Neural cell (in vitro differentiated cells): Measurements from ENCODE around the gene LRRC8E. TPM values are rescaled to one million over a fixed set of nuclear protein-coding genes. Genes with fewer than 3 reads are reported as not detected.

ENCODE experiments used
- H2AFZ ChIP-seq: fragments of 200-600, 300-800 bp; sonication (generic), shearing (Covaris generic); 2 replicates; pipeline ENCODE4 v1.6.0; 2014; ENCODE audit warnings: low read depth, mild to moderate bottlenecking, antibody characterized with exemption, low read length, moderate library complexity
- H3F3A ChIP-seq: fragments of 200-600 bp; shearing (Covaris generic); 2 replicates; pipeline ENCODE4 v1.6.1; 2016; ENCODE audit warnings: mild to moderate bottlenecking, moderate library complexity, mixed read lengths, antibody characterized with exemption, low read length; ENCODE audit not compliant: insufficient read depth, poor library complexity, severe bottlenecking
- H3K27ac ChIP-seq: fragments of 200-600, 300-800 bp; sonication (generic), shearing (Covaris generic); 2 replicates; pipeline ENCODE4 v1.5.1; 2014; ENCODE audit warnings: mild to moderate bottlenecking, low read length, moderate library complexity
- H3K27me3 ChIP-seq: fragments of 300-800, 200-600 bp; sonication (generic), shearing (Covaris generic); 2 replicates; pipeline ENCODE4 v1.6.0; 2014; ENCODE audit warnings: mild to moderate bottlenecking, low read depth, low read length, moderate library complexity; ENCODE audit not compliant: insufficient read depth
- H3K36me3 ChIP-seq: fragments of 300-800, 200-600 bp; sonication (generic), shearing (Covaris generic); 2 replicates; pipeline ENCODE4 v1.5.1; 2014; ENCODE audit warnings: mild to moderate bottlenecking, antibody characterized with exemption, low read length, moderate library complexity; ENCODE audit not compliant: insufficient read depth
- H3K4me2 ChIP-seq: fragments of 300-800, 200-600 bp; sonication (generic), shearing (Covaris generic); 2 replicates; pipeline ENCODE4 v1.6.0; 2014; ENCODE audit warnings: mild to moderate bottlenecking, low read length
- H3K4me3 ChIP-seq: fragments of 300-800, 200-600 bp; sonication (generic), shearing (Covaris generic); 2 replicates; pipeline ENCODE4 v1.5.1; 2014; ENCODE audit warnings: mild to moderate bottlenecking, low read length, moderate library complexity
- H3K79me2 ChIP-seq: fragments of 200-600 bp; shearing (Covaris generic); replicated peaks from 2 replicates; pipeline ENCODE4 v1.6.0; 2014; ENCODE audit warnings: mild to moderate bottlenecking, low read length, moderate library complexity; ENCODE audit not compliant: insufficient read depth
- H3K9ac ChIP-seq: fragments of 300-800, 200-600 bp; sonication (generic), shearing (Covaris generic); 2 replicates; pipeline ENCODE4 v1.6.1; 2016; ENCODE audit warnings: mild to moderate bottlenecking, low read length, mixed read lengths
- H3K9me2 ChIP-seq: fragments of 200-600 bp; shearing (Covaris generic); 2 replicates; pipeline ENCODE4 v1.6.1; 2016; ENCODE audit warnings: mild to moderate bottlenecking, low read length, mixed read lengths; ENCODE audit not compliant: insufficient read depth
- H3K9me3 ChIP-seq: fragments of 200-600, 300-800 bp; sonication (generic), shearing (Covaris generic); 2 replicates; pipeline ENCODE4 v1.6.1; 2016; ENCODE audit warnings: mild to moderate bottlenecking, mixed run types, low read length, moderate library complexity, mixed read lengths
- H4K20me1 ChIP-seq: fragments of 200-600 bp; shearing (Covaris generic); 2 replicates; pipeline ENCODE4 v1.6.1; 2016; ENCODE audit warnings: mild to moderate bottlenecking, mixed run types; ENCODE audit not compliant: insufficient read depth
- CTCF ChIP-seq: fragments of 450-650 bp; IDR thresholded peaks from 2 replicates; pipeline ENCODE4 v1.5.1; 2014; ENCODE audit warnings: antibody characterized with exemption, mild to moderate bottlenecking, moderate library complexity; ENCODE audit not compliant: poor library complexity, severe bottlenecking
- EP300 ChIP-seq: fragments of 450-650 bp; conservative IDR thresholded peaks from 2 replicates; pipeline ENCODE4 v1.6.1; 2014; ENCODE audit warnings: antibody characterized with exemption, mild to moderate bottlenecking, moderate library complexity; ENCODE audit not compliant: poor library complexity, severe bottlenecking
- EZH2 ChIP-seq: fragments of 200-600, 300-800 bp; shearing (Covaris generic), sonication (generic); IDR thresholded peaks from 2 replicates; pipeline ENCODE4 v1.6.1; 2014; ENCODE audit warnings: antibody characterized with exemption, low read length, borderline replicate concordance, mild to moderate bottlenecking; ENCODE audit not compliant: insufficient read depth, poor library complexity, severe bottlenecking
- MXI1 ChIP-seq: fragments of 450-650 bp; conservative IDR thresholded peaks from 2 replicates; pipeline ENCODE4 v1.6.1; 2014; ENCODE audit warnings: antibody characterized with exemption, mild to moderate bottlenecking; ENCODE audit not compliant: poor library complexity, severe bottlenecking
- POLR2AphosphoS5 ChIP-seq: IDR thresholded peaks from 2 replicates; pipeline ENCODE4 v1.6.1; 2012
- RAD21 ChIP-seq: fragments of 450-650 bp; conservative IDR thresholded peaks from 2 replicates; pipeline ENCODE4 v1.6.1; 2014; ENCODE audit warnings: antibody characterized with exemption, mild to moderate bottlenecking, moderate library complexity
- REST ChIP-seq: IDR thresholded peaks from 2 replicates; pipeline ENCODE4 v1.6.1; 2012; ENCODE audit warnings: borderline replicate concordance
- SMC3 ChIP-seq: fragments of 450-650 bp; conservative IDR thresholded peaks from 2 replicates; pipeline ENCODE4 v1.6.1; 2014; ENCODE audit warnings: antibody characterized with exemption, mild to moderate bottlenecking, moderate library complexity; ENCODE audit not compliant: poor library complexity
- TAF1 ChIP-seq: IDR thresholded peaks from 2 replicates; pipeline ENCODE4 v1.6.1; 2012; ENCODE audit warnings: low read depth
- polyA plus RNA-seq: library from polyadenylated mRNA; depleted of rRNA; stranded (reverse); fragments of >200 nt; gene quantifications from 2 replicates; pipeline ENCODE4 v1.2.3, GENCODE V29; 2014

The LRRC8E gene
- polyA plus RNA-seq, 1 donor from 2014 or later = not detected

- Histone ChIP-seq H3K27me3 (no peaks in the 10 kb centered on the region), H3K9me3 (no peaks in the 10 kb centered on the region), H2AFZ (no peak overlapping the region), H3K9me2 (no peaks in the 10 kb centered on the region), H3K79me2 (no peaks in the 10 kb centered on the region), H3K4me2 (no peak overlapping the region), H3K27ac (no peak overlapping the region), H4K20me1 (no peaks in the 10 kb centered on the region), H3K4me3 (peak overlapping the region; percentile 53), H3K9ac (peak overlapping the region; percentile 39), H3K36me3 (no peaks in the 10 kb centered on the region), H3F3A (no peaks in the 10 kb centered on the region)
- no peak for TF ChIP-seq RAD21
- no peak for TF ChIP-seq EZH2
- TF ChIP-seq CTCF = peak; percentile 16
Observed at GRCh38 chr19:7861619-7862412, 26.5 kb upstream of the LRRC8E start.

GRCh38 chr19:7862413-7862951 lies 25.8 kb upstream of the LRRC8E start:
- H3K4me3 ChIP-seq = peak overlapping the region; percentile 53
- no peaks in the 10 kb centered on the region for H3K9me2 ChIP-seq
- H3K36me3 ChIP-seq = no peaks in the 10 kb centered on the region
- H3K27ac ChIP-seq = no peak overlapping the region
- no peak for TF ChIP-seq EP300
- TF ChIP-seq RAD21 = no peak
- TF ChIP-seq MXI1 = peak; percentile 15
- H3K27me3 ChIP-seq = no peaks in the 10 kb centered on the region
- H3K79me2 ChIP-seq = no peaks in the 10 kb centered on the region
- H3K4me2 ChIP-seq = no peak overlapping the region
- H3K9ac ChIP-seq = peak overlapping the region; percentile 39
- H2AFZ ChIP-seq = no peak overlapping the region
- H3F3A ChIP-seq = no peaks in the 10 kb centered on the region
- no peaks in the 10 kb centered on the region for H3K9me3 ChIP-seq
- H4K20me1 ChIP-seq = no peaks in the 10 kb centered on the region

- Histone ChIP-seq H3K9me3 (no peaks in the 10 kb centered on the region), H3K27me3 (no peaks in the 10 kb centered on the region), H3K4me3 (no peak overlapping the region)
Observed at GRCh38 chr19:7863157-7863970, 24.9 kb upstream of the LRRC8E start.

More at GRCh38 chr19:7863157-7863970, 24.9 kb upstream of the LRRC8E start:
- no peak overlapping the region for H3K27ac ChIP-seq
- H3K9ac ChIP-seq = no peak overlapping the region
- TF ChIP-seq TAF1 (no peak), REST (no peak), EZH2 (no peak), EP300 (no peak), SMC3 (no peak), POLR2AphosphoS5 (no peak), CTCF (no peak), RAD21 (no peak), MXI1 (no peak)
- no peaks in the 10 kb centered on the region for H3K9me2 ChIP-seq
- no peak overlapping the region for H2AFZ ChIP-seq
- no peaks in the 10 kb centered on the region for H3K36me3 ChIP-seq
- no peaks in the 10 kb centered on the region for H3K79me2 ChIP-seq
- no peaks in the 10 kb centered on the region for H4K20me1 ChIP-seq
- no peaks in the 10 kb centered on the region for H3F3A ChIP-seq
- H3K4me2 ChIP-seq = no peak overlapping the region
